GM12865 (cell line): ENCODE results near the gene ZNF526.

Source experiments
- DNase-seq: peaks from one replicate; pipeline ENCODE4 v3.0.0; 2010; ENCODE audit warnings: low read depth
- H3K4me3 ChIP-seq: 2 replicates; pipeline ENCODE4 v1.5.1; 2011; ENCODE audit warnings: mild to moderate bottlenecking, low read depth, low read length, control low read depth
- CTCF ChIP-seq: IDR thresholded peaks from 2 replicates; pipeline ENCODE4 v1.5.1; 2011; ENCODE audit warnings: low read length, control low read depth, low read depth, inconsistent platforms; ENCODE audit not compliant: insufficient read depth; ENCODE audit errors: missing control alignments

ZNF526 gene

GRCh38 chr19:42250666-42251531, 30.8 kb downstream of the ZNF526 start:
- TF ChIP-seq CTCF = no peak
- no peak for DNase-seq
- H3K4me3 ChIP-seq = no peak overlapping the region

- DNase-seq = no peak
- no peak for TF ChIP-seq CTCF
- no peak overlapping the region for H3K4me3 ChIP-seq
Measured at GRCh38 chr19:42251572-42252358, 31.7 kb downstream of the ZNF526 start.

GRCh38 chr19:42252365-42253244, 32.5 kb downstream of the ZNF526 start:
- peak overlapping the region; percentile 100 for H3K4me3 ChIP-seq
- TF ChIP-seq CTCF = no peak
- no peak for DNase-seq

GRCh38 chr19:42253245-42254088, 33.4 kb downstream of the ZNF526 start:
- no peak for TF ChIP-seq CTCF
- peak; percentile 65 for DNase-seq
- H3K4me3 ChIP-seq = peak overlapping the region; percentile 100

GRCh38 chr19:42254089-42254849, 34.2 kb downstream of the ZNF526 start:
- no peak for TF ChIP-seq CTCF
- H3K4me3 ChIP-seq = peak overlapping the region; percentile 100
- peak; percentile 81 for DNase-seq
